ACC112 (cell line): Measurements from ENCODE around the gene ZNF736.
A peak's percentile ranks its signal among the peaks of the same experiment; 100 is the strongest.
"Not testable (repeated sequence)": the region's sequence is repeated elsewhere in the genome, so short reads cannot be mapped to it uniquely, and the experiment has no call there.

Source experiments
- H2AFZ ChIP-seq: fragments of 200-600 bp; sonication (generic); one replicate; pipeline ENCODE4 v1.6.0; 2017; ENCODE audit warnings: antibody characterized with exemption, low read length; ENCODE audit not compliant: unreplicated experiment
- H3K27ac ChIP-seq: fragments of 200-600 bp; sonication (generic); 2 replicates; pipeline ENCODE4 v1.5.1; 2014; ENCODE audit warnings: low read depth, mild to moderate bottlenecking, antibody characterized with exemption, low read length, moderate library complexity
- H3K27me3 ChIP-seq: fragments of 200-600 bp; sonication (generic); 2 replicates; pipeline ENCODE4 v1.6.1; 2014; ENCODE audit warnings: mild to moderate bottlenecking, antibody characterized with exemption, low read length, moderate library complexity, mixed read lengths; ENCODE audit not compliant: insufficient read depth
- H3K36me3 ChIP-seq: fragments of 200-600 bp; sonication (generic); 2 replicates; pipeline ENCODE4 v1.6.1; 2016; ENCODE audit warnings: mild to moderate bottlenecking, antibody characterized with exemption, low read length, moderate library complexity, mixed read lengths; ENCODE audit not compliant: insufficient read depth
- H3K4me1 ChIP-seq: fragments of 200-600 bp; sonication (generic); one replicate; pipeline ENCODE4 v1.6.1; 2016; ENCODE audit warnings: low read length, mixed read lengths; ENCODE audit not compliant: insufficient read depth, unreplicated experiment, control insufficient read depth
- H3K4me3 ChIP-seq: fragments of 200-600 bp; sonication (generic); 2 replicates; pipeline ENCODE4 v1.5.1; 2014; ENCODE audit warnings: mild to moderate bottlenecking, low read depth, low read length
- H3K79me2 ChIP-seq: fragments of 200-600 bp; sonication (generic); one replicate; pipeline ENCODE4 v1.6.0; 2016; ENCODE audit warnings: low read length; ENCODE audit not compliant: control insufficient read depth, unreplicated experiment, insufficient read depth

The ZNF736 gene

DNA sequence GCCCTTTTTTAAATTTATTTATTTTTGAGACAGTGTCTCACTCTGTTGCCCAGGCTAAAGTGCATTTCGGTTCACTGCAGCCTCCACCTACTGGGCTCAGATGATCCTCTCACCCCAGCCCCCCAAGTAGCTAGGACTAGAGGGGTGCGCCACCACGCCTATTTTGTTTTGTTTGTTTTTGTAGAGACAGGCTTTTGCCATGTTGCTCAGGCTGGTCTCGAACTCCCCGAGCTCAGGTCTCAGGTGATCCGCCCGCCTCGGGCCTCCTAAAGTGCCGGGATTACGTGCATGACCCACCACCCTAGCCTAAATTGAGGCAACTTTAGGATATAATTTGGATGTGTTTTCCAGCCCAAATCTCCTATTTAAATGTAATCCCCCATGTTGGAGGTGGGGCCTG is 805 bp downstream of the ZNF736 start:
- H2AFZ ChIP-seq, result peak overlapping the region; percentile 82
- H3K79me2 ChIP-seq, result peaks cover 47% of the 10 kb centered on the region
- H3K36me3 ChIP-seq, result peaks cover 6% of the 10 kb centered on the region; the same call in 1 of the 2 replicates
- H3K4me1 ChIP-seq, result peaks cover 5% of the 10 kb centered on the region
- H3K27ac ChIP-seq, result peak overlapping the region; percentile 72; the same call in 1 of the 2 replicates
- peak overlapping the region; percentile 91 for H3K4me3 ChIP-seq
- H3K27me3 ChIP-seq, result no peaks in the 10 kb centered on the region

DNA sequence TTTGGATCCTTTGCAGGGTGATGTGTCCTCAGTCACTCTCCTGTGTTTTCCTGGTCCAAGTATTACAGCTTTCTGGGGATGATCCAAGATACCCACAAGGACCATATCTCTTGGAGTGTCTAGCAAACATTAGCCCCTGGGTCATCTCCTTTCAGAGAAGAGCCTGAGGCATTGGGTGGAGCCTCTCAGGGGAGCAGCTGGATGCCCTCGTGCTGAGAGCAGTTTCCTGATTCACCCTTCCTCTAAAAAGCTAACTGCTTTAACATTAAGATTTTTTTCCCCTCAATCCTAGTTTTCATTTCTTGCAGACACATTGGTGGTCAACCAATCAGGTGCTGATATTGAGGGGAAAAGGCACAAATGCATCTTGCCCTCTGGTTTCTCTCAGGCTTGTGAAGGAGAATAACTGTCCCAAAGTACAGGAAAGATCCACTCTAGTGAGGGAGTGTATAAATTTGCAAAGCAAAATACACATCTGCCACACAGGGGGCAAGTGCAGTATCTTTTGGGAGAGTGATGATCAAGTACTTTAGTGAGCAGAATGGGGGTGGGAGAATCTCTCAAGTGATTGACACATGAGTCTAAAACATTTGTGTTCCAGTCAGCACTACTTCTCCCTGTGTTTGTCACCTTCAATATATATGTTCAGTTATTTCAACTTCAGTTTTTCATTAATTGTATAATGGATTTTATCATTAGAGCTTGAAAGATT is 2.4 kb downstream of the ZNF736 start:
- H2AFZ ChIP-seq, H3K36me3 ChIP-seq, H3K4me1 ChIP-seq, H3K27me3 ChIP-seq, H3K27ac ChIP-seq: not testable (repeated sequence)
- peak overlapping the region; percentile 91 for H3K4me3 ChIP-seq
- H3K79me2 ChIP-seq, result peaks cover 62% of the 10 kb centered on the region

DNA sequence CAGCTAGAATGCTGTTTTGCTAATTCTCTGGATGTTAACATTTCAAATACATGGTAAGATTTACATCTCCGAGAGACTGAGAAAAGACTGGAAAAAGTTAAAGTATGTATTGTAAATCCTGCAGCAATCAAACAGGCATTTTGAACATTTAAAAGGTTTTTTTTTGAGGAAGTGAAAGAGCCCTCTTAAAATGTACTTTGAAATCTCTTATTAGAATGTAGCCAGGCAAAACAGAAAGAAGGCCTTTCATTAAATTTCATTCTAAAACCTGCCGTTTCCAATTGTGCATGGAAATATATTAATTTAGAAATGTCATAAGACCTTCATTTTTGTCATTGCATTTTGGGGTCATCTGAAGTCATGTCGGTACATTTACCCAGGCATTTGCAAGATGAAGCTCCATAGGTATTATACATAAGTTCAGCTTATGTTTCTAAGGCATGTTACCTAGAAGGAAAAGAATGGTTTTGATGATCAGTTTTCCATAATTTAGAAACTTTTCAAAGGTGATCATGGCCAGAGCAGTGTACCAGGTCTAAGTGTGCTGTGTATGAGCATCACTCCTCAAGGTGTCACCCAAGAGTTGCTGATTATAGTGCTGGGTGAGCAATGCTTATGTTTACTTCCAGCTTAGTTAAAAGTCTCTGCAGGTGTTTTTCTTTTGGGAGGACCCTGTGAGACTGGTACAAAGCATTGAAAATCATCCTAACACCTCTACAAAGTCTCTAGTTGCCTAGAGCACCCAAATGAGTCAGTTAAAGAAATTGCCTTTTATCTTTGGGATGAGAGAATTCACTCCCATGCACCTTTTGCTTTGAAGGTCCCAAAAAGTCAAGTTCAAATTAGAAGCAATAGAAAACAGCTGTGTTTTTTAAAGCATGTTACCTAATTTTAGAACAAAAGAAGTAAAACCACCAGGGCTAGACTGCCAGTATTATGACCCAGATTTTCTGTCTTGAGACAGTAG is 7.1 kb downstream of the ZNF736 start:
- Histone ChIP-seq H3K79me2 (peaks cover 64% of the 10 kb centered on the region), H3K27me3 (no peaks in the 10 kb centered on the region), H3K4me3 (no peak overlapping the region), H3K27ac (no peak overlapping the region), H3K36me3 (peaks cover 27% of the 10 kb centered on the region), H2AFZ (no peak overlapping the region), H3K4me1 (peaks cover 2% of the 10 kb centered on the region)

DNA sequence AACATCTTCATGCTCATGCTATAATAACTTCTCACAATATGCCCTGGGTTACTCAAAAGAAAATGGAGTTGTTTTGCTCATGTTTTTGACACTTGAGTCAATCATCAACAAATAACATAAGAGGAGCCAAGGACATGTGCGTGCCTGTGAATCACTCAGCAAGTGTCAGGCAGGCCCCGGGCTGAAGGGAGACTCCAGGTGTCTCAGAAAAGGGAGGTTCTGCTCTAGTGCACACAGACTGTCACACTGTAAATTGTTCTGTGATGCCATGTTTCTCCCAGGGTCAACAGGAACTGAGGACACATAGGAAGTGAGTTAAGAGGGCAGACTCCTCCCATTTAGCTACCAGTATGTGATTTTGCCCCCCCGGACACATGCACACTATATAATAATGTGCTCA is 10.4 kb downstream of the ZNF736 start:
- H3K27me3 ChIP-seq, H3K4me3 ChIP-seq, H3K27ac ChIP-seq, H2AFZ ChIP-seq, H3K4me1 ChIP-seq: not testable (repeated sequence)
- peaks cover 32% of the 10 kb centered on the region for H3K36me3 ChIP-seq
- H3K79me2 ChIP-seq, result peaks cover 63% of the 10 kb centered on the region

DNA sequence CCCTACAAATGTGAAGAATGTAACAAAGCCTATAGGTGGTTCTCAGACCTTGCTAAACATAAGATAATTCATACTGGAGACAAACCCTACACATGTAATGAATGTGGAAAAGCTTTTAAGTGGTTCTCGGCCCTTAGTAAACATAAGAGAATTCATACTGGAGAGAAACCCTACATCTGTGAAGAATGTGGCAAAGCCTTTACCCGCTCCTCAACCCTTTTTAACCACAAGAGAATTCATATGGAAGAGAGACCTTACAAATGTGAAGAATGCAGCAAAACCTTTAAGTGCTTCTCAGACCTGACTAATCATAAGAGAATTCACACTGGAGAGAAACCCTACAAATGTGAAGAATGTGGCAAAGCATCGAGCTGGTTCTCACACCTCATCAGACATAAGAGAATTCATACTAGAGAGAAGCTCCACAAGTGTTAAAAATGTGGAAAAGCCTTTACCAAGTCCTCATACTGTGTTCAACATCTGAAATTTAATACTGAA is 35.0 kb downstream of the ZNF736 start:
- not testable (repeated sequence) for H3K4me3 ChIP-seq
- peaks cover 57% of the 10 kb centered on the region for H3K36me3 ChIP-seq

DNA sequence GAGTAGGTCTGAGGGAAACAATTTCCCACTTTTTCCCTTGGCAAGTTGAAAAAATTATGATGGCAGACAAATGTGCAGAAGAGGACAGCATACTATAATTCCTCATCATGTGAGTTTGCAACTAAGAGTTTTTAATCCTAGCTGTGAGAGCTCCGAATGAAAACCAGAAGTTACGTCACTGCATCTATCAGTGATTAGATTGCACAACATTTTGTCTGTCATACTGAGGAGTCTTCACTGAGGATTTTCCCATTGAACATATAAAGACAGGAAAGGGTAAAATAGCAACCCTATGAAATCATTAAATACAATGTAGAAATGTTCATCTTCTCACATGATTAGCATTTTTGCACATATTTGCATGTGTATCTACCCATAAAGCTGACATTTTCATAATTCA is 45.8 kb downstream of the ZNF736 start:
- Histone ChIP-seq H3K27ac (no peak overlapping the region), H3K36me3 (peaks cover 1% of the 10 kb centered on the region; the same call in 1 of the 2 replicates), H3K79me2 (no peaks in the 10 kb centered on the region)

More for the DNA sequence above, 35.0 kb downstream of the ZNF736 start:
- H2AFZ ChIP-seq, H3K79me2 ChIP-seq, H3K27me3 ChIP-seq, H3K27ac ChIP-seq, H3K4me1 ChIP-seq: not testable (repeated sequence)

DNA sequence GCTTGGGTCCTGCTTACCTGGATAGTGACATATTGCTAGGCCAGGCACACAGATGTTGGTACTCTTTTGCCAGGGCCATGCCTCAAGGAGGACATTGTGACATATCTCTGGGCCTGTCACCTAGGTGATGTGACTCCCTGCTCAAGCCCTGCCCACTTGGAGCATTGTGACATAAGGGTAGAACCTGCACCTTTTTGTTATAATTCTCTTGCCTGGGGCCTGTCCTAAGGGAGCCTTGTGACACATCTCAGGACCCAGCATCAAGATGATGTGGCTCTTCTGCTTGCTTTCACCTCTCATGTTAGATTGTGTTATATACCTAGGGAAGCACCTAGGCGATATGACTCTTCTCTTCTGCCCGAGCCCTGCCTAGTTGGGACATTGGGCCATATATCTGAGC is 57.4 kb downstream of the ZNF736 start:
- Histone ChIP-seq H3K27ac (no peak overlapping the region), H3K79me2 (no peaks in the 10 kb centered on the region), H3K27me3 (no peaks in the 10 kb centered on the region)

More for the DNA sequence above, 45.8 kb downstream of the ZNF736 start:
- Histone ChIP-seq H3K27me3 (no peaks in the 10 kb centered on the region), H2AFZ (no peak overlapping the region), H3K4me3 (no peak overlapping the region), H3K4me1 (no peaks in the 10 kb centered on the region)

DNA sequence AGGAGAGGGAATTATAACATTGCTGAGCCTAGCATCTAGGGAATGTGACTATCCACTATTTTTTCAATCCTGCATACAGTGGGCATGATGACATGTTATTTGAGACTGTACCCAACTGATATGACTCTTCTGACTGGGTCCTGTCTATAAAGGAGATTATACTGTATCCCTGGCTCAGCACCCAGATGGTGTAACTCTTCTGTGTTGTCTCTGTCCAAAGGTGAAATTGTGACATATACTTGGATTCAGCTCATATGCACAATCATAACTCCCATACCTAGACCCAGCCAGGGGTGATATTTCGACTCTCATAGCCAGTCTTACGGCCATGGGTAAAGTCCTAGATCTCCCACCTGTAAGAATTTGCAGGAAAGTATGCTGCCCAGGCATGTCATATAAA is 59.3 kb downstream of the ZNF736 start:
- Histone ChIP-seq H2AFZ (no peak overlapping the region), H3K36me3 (no peaks in the 10 kb centered on the region), H3K4me3 (no peak overlapping the region), H3K27me3 (no peaks in the 10 kb centered on the region), H3K27ac (no peak overlapping the region), H3K4me1 (no peaks in the 10 kb centered on the region), H3K79me2 (no peaks in the 10 kb centered on the region)

More for the DNA sequence above, 57.4 kb downstream of the ZNF736 start:
- no peaks in the 10 kb centered on the region for H3K36me3 ChIP-seq
- H3K4me1 ChIP-seq, result no peaks in the 10 kb centered on the region
- H2AFZ ChIP-seq, result no peak overlapping the region
- H3K4me3 ChIP-seq, result no peak overlapping the region

DNA sequence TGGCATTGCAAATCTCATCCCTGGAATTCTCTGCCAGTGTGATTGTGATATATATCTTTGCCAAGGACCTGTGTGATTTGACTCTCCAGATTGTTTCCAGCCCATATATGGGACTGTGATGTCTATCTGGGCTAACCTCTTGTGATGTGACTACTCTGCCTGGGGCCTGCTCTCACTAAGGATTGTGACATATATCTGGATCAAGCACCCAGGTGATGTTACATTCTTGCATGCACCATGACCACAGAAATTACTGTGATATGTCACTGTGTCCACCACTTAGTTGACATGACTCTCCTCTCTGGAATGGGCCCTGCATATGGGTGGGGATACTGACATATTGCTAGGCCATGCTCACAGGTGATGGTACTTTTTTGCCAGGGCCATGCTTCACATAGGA is 86.6 kb downstream of the ZNF736 start:
- H3K27ac ChIP-seq, result no peak overlapping the region
- H3K79me2 ChIP-seq, result no peaks in the 10 kb centered on the region
- no peak overlapping the region for H2AFZ ChIP-seq
- H3K27me3 ChIP-seq, result no peaks in the 10 kb centered on the region
- no peaks in the 10 kb centered on the region for H3K36me3 ChIP-seq
- no peak overlapping the region for H3K4me3 ChIP-seq
- no peaks in the 10 kb centered on the region for H3K4me1 ChIP-seq
